H1 (cell line): ENCODE results near the gene MSL1. TPM values are rescaled to one million over a fixed set of nuclear protein-coding genes. Genes with fewer than 3 reads are reported as not detected.

ENCODE experiments used
- CTCF ChIA-PET: fragments of 300-600 bp; sonication (Branson Sonifier 250); formaldehyde crosslinking; loops from one replicate; lab custom pipeline; 2021; ENCODE audit not compliant: partially characterized antibody; lab: Charles Lee
- POLR2A ChIA-PET: fragments of 300-600 bp; sonication (Branson Sonifier 250); formaldehyde crosslinking; loops from one replicate; lab custom pipeline; 2021; ENCODE audit warnings: inconsistent platforms; ENCODE audit not compliant: partially characterized antibody; lab: Charles Lee
- DNase-seq, 2 experiments: peaks; one replicate each; pipeline versions ENCODE4 v3.0.0 to v3.0.0-alpha.2; 2010 to 2022; ENCODE audit warnings: low spot score in 2 of 2, low read depth in 1 of 2, mixed read lengths in 1 of 2
- FAIRE-seq: peaks from 2 replicates; lab custom pipeline; 2011; peaks lifted over from hg19 to GRCh38; lab: Jason Lieb, UNC
- H2AFZ ChIP-seq: 2 replicates; pipeline ENCODE4 v1.8.1; 2012; ENCODE audit warnings: low read length, inconsistent platforms
- H2AK5ac ChIP-seq: 2 replicates; pipeline ENCODE4 v1.6.1; 2013; ENCODE audit warnings: low read depth, low read length
- H2BK120ac ChIP-seq: replicated peaks from 2 replicates; pipeline ENCODE3; 2013; ENCODE audit warnings: low read depth, low read length, inconsistent platforms
- H2BK12ac ChIP-seq: 2 replicates; pipeline ENCODE4 v1.6.1; 2013; ENCODE audit warnings: low read depth, low read length
- H2BK15ac ChIP-seq: 2 replicates; pipeline ENCODE4 v1.6.1; 2013; ENCODE audit warnings: low read length
- H2BK20ac ChIP-seq: 2 replicates; pipeline ENCODE4 v1.6.1; 2013; ENCODE audit warnings: low read length
- H2BK5ac ChIP-seq: 2 replicates; pipeline ENCODE4 v1.6.1; 2013; ENCODE audit warnings: low read depth, low read length
- H3K14ac ChIP-seq: 2 replicates; pipeline ENCODE4 v1.6.1; 2013; ENCODE audit warnings: inconsistent platforms; ENCODE audit not compliant: insufficient read length
- H3K18ac ChIP-seq: 2 replicates; pipeline ENCODE4 v1.6.1; 2013; ENCODE audit warnings: low read length; ENCODE audit errors: extremely low read depth
- H3K23ac ChIP-seq: 2 replicates; pipeline ENCODE4 v1.6.1; 2013; ENCODE audit warnings: inconsistent platforms; ENCODE audit not compliant: insufficient read length
- H3K23me2 ChIP-seq: 2 replicates; pipeline ENCODE4 v1.6.1; 2013; ENCODE audit warnings: low read depth, low read length
- H3K27ac ChIP-seq: 2 replicates; pipeline ENCODE4 v1.6.1; 2011; ENCODE audit warnings: low read depth, low read length, inconsistent platforms
- H3K27me3 ChIP-seq, 4 experiments: replicated peaks in 1 of 4; 1 replicate in 1 of 4; 2 replicates in 3 of 4; pipeline versions ENCODE4 v1.6.1 to v1.8.1; 2011 to 2013; ENCODE audit warnings: low read length in 3 of 4, mild to moderate bottlenecking in 3 of 4, inconsistent platforms in 2 of 4, mixed read lengths in 2 of 4, moderate library complexity in 1 of 4; ENCODE audit not compliant: control insufficient read depth in 3 of 4, insufficient read depth in 3 of 4; ENCODE audit errors: extremely low read depth in 1 of 4
- H3K36me3 ChIP-seq, 4 experiments: 2 replicates each; pipeline versions ENCODE4 v1.6.1 to v1.8.1; 2011 to 2013; ENCODE audit warnings: mild to moderate bottlenecking in 4 of 4, low read length in 3 of 4, moderate library complexity in 2 of 4, control low read depth in 1 of 4, inconsistent platforms in 1 of 4; ENCODE audit not compliant: insufficient read depth in 4 of 4, control insufficient read depth in 2 of 4
- H3K4ac ChIP-seq: replicated peaks from 2 replicates; pipeline ENCODE3; 2013; ENCODE audit warnings: low read length, low read depth, mixed read lengths, inconsistent platforms; ENCODE audit not compliant: insufficient read length
- H3K4me1 ChIP-seq, 4 experiments: replicated peaks in 1 of 4; 1 replicate in 1 of 4; 2 replicates in 3 of 4; pipeline versions ENCODE4 v1.6.1 to v1.8.1; 2011 to 2013; ENCODE audit warnings: low read length in 3 of 4, inconsistent platforms in 2 of 4, mixed read lengths in 1 of 4; ENCODE audit not compliant: insufficient read depth in 4 of 4, control insufficient read depth in 3 of 4
- H3K4me2 ChIP-seq, 2 experiments: 2 replicates each; pipeline versions ENCODE4 v1.6.1 to v1.8.1; 2011 to 2013; ENCODE audit warnings: low read depth in 2 of 2, low read length in 2 of 2, control low read depth in 1 of 2, inconsistent platforms in 1 of 2, mild to moderate bottlenecking in 1 of 2; ENCODE audit not compliant: insufficient read depth in 1 of 2
- H3K4me3 ChIP-seq, 4 experiments: fragments of 200-600, 300-600 bp in 1 of 4; sonication (generic), shearing (Covaris generic), sonication (Bioruptor Twin) in 1 of 4; 2 replicates each; pipeline versions ENCODE4 v1.5.1 to v1.8.1; 2011 to 2016; ENCODE audit warnings: low read length in 4 of 4, low read depth in 3 of 4, control low read depth in 2 of 4, inconsistent platforms in 2 of 4, mild to moderate bottlenecking in 2 of 4, mixed read lengths in 1 of 4, moderate library complexity in 1 of 4; ENCODE audit not compliant: insufficient read depth in 2 of 4; ENCODE audit errors: extremely low read depth in 1 of 4
- H3K56ac ChIP-seq: replicated peaks from 2 replicates; pipeline ENCODE3; 2013; ENCODE audit warnings: low read depth, mild to moderate bottlenecking, mixed read lengths, low read length, inconsistent platforms; ENCODE audit not compliant: insufficient read length
- H3K79me1 ChIP-seq: 2 replicates; pipeline ENCODE4 v1.6.1; 2013; ENCODE audit warnings: low read depth, low read length, control low read depth
- H3K79me2 ChIP-seq, 2 experiments: 2 replicates each; pipeline versions ENCODE4 v1.6.1 to v1.8.1; 2012 to 2013; ENCODE audit warnings: low read length in 2 of 2, mild to moderate bottlenecking in 2 of 2, inconsistent platforms in 1 of 2; ENCODE audit not compliant: insufficient read depth in 2 of 2, control insufficient read depth in 1 of 2
- H3K9ac ChIP-seq, 4 experiments: replicated peaks in 1 of 4; 1 replicate in 1 of 4; 2 replicates in 3 of 4; pipeline versions ENCODE4 v1.6.1 to v1.8.1; 2011 to 2013; ENCODE audit warnings: low read depth in 3 of 4, low read length in 3 of 4, control low read depth in 2 of 4, mild to moderate bottlenecking in 2 of 4, moderate library complexity in 2 of 4, inconsistent platforms in 1 of 4; ENCODE audit errors: extremely low read depth in 1 of 4
- H3K9me3 ChIP-seq, 2 experiments: 2 replicates each; pipeline versions ENCODE4 v1.6.1 to v1.8.1; 2012 to 2013; ENCODE audit warnings: mild to moderate bottlenecking in 2 of 2, moderate library complexity in 2 of 2, control low read depth in 1 of 2, inconsistent platforms in 1 of 2, low read depth in 1 of 2, low read length in 1 of 2, mixed read lengths in 1 of 2; ENCODE audit not compliant: insufficient read depth in 2 of 2
- H4K20me1 ChIP-seq, 2 experiments: replicated peaks in 1 of 2; 2 replicates each; pipeline versions ENCODE3 to v1.8.1; 2011 to 2013; ENCODE audit warnings: inconsistent platforms in 2 of 2, low read length in 2 of 2, mild to moderate bottlenecking in 1 of 2; ENCODE audit not compliant: insufficient read depth in 2 of 2, control insufficient read depth in 1 of 2
- H4K5ac ChIP-seq: 2 replicates; pipeline ENCODE4 v1.6.1; 2013; ENCODE audit warnings: low read length, low read depth, mixed read lengths, inconsistent platforms; ENCODE audit not compliant: insufficient read length
- H4K8ac ChIP-seq: 2 replicates; pipeline ENCODE4 v1.8.0; 2013; ENCODE audit warnings: mild to moderate bottlenecking, moderate library complexity, low read length, inconsistent platforms; ENCODE audit not compliant: insufficient read depth; ENCODE audit errors: extremely low read depth
- H4K91ac ChIP-seq: replicated peaks from 2 replicates; pipeline ENCODE3; 2013; ENCODE audit warnings: low read length, mixed read lengths, inconsistent platforms; ENCODE audit not compliant: insufficient read length
- SP1 ChIP-seq: IDR thresholded peaks from 2 replicates; pipeline ENCODE4 v1.6.1; 2011; ENCODE audit warnings: low read depth, low read length
- WGBS, 2 experiments: shearing (Covaris generic) in 1 of 2; methylation state at CpG; one replicate each; pipeline versions ENCODE4 v1.1.6 to v1.1.7; 2013 to 2015; ENCODE audit warnings: low lambda C conversion rate in 2 of 2, mixed read lengths in 2 of 2, inconsistent platforms in 1 of 2, low coverage in 1 of 2, missing lambda C conversion rate in 1 of 2; ENCODE audit not compliant: insufficient replicate concordance in 2 of 2, insufficient coverage in 1 of 2, insufficient read length in 1 of 2; ENCODE audit errors: extremely low coverage in 1 of 2, missing lambda C conversion rate in 1 of 2; 5-methylcytosine and 5-hydroxymethylcytosine counted together
- polyA plus RNA-seq, 7 experiments: library from polyadenylated mRNA; depleted of rRNA in 3 of 7; stranded (reverse) in 5 of 7; unstranded in 2 of 7; fragments of >200 nt in 5 of 7; fragments of 200-250 nt in 2 of 7; gene quantifications; 1 replicate in 5 of 7; 2 replicates in 1 of 7; 4 replicates in 1 of 7; pipeline versions ENCODE4 v1.2.1 to v1.2.3, GENCODE V29; 2011 to 2013; ENCODE audit warnings: missing spikeins in 2 of 7, mixed read lengths in 2 of 7
- total RNA-seq: library from RNA; stranded (reverse); fragmentation: NEBNext Ultra II Directional; extraction: Animal tissue kit (Norgen Biotek cat#: 25700); gene quantifications from 2 replicates; pipeline ENCODE4 v1.2.1, GENCODE V29; 2021

MSL1 gene
- total and polyA plus RNA-seq, 2 of the 8 experiments (the other 6 are each of a cell fraction or from before 2014, with no cell fraction given): 24.1 to 66.5 TPM

DNA sequence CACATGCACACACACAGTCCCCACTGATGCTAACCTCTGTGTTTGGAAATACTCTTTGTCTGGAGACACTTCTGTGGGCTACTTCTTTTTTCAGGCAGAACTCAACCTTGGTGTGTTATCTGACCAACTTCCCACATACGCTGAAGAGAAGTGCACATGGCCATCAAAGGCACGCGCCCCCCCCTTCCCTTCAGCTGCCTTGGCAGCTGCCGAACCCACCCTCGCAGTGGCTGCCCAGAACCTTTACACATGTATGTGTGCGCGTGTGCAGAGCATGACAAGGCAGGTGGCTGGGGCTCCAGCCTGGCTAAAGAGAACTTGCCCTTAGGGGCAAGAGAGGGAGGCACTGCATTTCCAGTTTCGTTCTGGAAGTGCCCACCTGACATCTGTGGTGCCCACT is 59.4 kb downstream of the MSL1 start:
- ChIA-PET POLR2A (interaction anchor here (0.9 to 9.1 kb wide), 3 partner anchors 11 to 107 kb away, joined by 3 to 105 read pairs (median 3); no protein-coding TSS in a partner anchor), CTCF (interaction anchor here (1.1 to 3.8 kb wide), 4 partner anchors 9 to 69 kb away, joined by 4 to 11 read pairs (median 7); no protein-coding TSS in a partner anchor)
- no peak for FAIRE-seq
- no peak for TF ChIP-seq SP1

More for the DNA sequence above, 59.4 kb downstream of the MSL1 start:
- Histone ChIP-seq H4K91ac (no peak overlapping the region), H3K18ac (no peak overlapping the region), H2BK12ac (no peak overlapping the region), H3K27me3 (no peaks in the 10 kb centered on the region), H3K4me2 (no peak overlapping the region), H3K4me3 (no peak overlapping the region), H3K79me1 (no peaks in the 10 kb centered on the region), H2AK5ac (no peak overlapping the region), H3K23ac (no peak overlapping the region), H3K9ac (no peak overlapping the region), H3K23me2 (peaks cover 2% of the 10 kb centered on the region; the same call in 1 of the 2 replicates), H2BK20ac (no peak overlapping the region), H2AFZ (no peak overlapping the region), H3K56ac (no peak overlapping the region), H4K8ac (no peak overlapping the region; the same call in 1 of the 2 replicates), H4K5ac (no peak overlapping the region), H4K20me1 (peaks cover 0 to 19% of the 10 kb centered on the region in 2 experiments), H3K36me3 (peaks cover 0 to 2% (median 0%) of the 10 kb centered on the region in 4 experiments; a peak in 1 of 8 replicates), H3K14ac (no peak overlapping the region), H3K79me2 (no peaks in the 10 kb centered on the region), H2BK5ac (no peak overlapping the region), H3K9me3 (no peaks in the 10 kb centered on the region), H2BK120ac (no peak overlapping the region), H3K4ac (no peak overlapping the region), H3K27ac (no peak overlapping the region), H2BK15ac (no peak overlapping the region), H3K4me1 (peaks cover 5 to 20% (median 15%) of the 10 kb centered on the region in 4 experiments; a peak in 6 of 7 replicates)
- WGBS, 2 experiments: 93% methylated on average over 7 of the region's 8 CpGs; no CpG with 5 or more reads in 1 of the 2 experiments
- no peak for DNase-seq
